Measurements from ENCODE around the gene PLA2G4F.

PLA2G4F gene

GRCh38 chr15:42163947-42164550 is 7.6 kb upstream of the PLA2G4F start:
- no peak for DNase-seq (ENCODE audit: low spot score)

DNA sequence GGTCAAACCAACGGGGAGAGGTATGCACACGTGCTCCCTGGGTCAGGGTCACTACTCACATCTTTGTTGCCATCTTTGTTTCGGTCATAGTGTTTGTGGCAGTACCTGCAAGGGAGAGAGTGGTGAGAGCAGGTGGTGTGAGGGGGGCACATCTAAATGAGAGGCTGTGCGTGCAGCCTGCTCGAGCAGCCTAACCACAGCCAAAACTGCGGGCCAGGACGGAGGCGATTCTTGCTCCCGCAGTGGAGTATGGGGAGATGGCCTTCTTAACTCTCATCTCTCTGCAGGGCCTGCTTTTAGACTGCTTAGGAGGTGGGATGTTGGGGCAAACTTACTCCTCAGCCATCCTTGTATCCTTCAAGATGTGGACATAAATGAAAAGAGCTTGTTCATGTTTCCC is 6.9 kb upstream of the PLA2G4F start:
- DNase-seq (ENCODE audit: low spot score) = no peak

- no peak for DNase-seq (ENCODE audit: low spot score)
Observed at GRCh38 chr15:42160136-42160535, 3.7 kb upstream of the PLA2G4F start.

DNA sequence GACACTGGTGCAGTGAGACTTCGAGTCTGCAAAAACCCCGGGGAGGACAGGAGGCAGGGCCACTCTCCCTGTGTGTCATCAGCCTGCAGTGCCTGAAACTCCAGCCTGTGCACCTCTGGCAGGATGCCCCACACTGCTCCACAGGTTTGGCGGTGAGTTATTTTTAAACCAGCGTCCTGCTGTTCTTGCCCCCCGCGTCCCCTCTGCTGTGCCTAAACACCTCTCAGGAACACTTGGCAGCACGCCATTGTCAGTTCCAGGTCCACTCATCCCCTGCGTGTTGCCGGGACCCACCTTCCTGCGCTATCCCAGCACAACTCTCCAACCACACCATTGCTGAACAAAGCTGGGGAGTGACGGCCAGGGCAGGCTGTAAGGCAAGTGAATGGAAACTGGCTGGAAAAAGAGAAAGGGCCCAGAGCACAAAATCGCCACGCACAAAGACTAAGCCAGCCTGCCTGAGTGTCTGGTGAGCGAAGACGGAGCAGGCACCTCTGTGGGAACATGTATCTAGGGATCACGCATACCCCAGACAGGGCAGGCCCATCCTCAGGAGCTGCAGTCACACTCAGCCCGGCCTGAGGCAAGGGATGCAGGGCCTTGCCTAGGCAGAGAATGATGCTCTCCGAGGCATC is 3.1 kb upstream of the PLA2G4F start:
- no peak for DNase-seq (ENCODE audit: low spot score)

DNA sequence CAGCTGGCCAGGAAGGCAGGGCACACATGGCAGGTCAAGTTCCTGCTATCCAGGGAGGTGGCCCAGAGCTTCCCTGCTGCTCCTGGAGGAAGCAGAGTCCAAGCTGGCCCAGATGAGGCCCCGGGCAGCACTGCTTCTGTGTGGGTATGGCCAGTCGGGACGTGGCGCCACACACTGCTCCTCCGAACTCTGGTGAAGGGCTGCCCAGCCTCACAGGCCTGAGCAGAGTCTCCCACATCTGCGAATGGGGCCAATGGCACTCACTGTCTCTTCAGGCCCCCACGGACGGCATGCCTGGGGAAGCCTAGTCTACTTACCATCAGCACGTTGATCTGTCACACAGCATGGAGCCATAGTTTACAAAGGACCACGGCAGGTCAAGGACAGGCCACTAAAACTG is 2.5 kb upstream of the PLA2G4F start:
- DNase-seq (ENCODE audit: low spot score) = no peak

GRCh38 chr15:42157981-42158765 is 1.7 kb upstream of the PLA2G4F start:
- no peak for DNase-seq (ENCODE audit: low spot score)

DNA sequence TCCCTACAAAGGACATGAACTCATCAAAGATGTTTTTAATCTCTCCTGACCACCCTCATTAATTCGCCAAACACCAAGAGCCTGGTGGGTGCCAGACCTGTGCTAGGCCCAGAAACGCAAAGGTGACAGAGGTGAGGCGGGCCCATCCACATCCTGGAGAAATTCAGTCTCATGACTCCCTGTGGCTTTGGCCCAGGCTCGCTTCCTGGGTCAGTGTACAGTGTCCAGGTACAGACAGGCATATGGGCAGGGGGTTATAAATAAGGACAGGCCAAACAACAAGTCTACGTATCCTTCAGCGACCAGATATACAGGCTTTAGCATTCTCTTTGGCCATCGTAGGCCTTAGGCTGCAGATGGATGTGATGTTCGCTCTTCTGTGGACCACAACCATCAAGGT is 945 bp upstream of the PLA2G4F start:
- DNase-seq (ENCODE audit: low spot score) = no peak

DNA sequence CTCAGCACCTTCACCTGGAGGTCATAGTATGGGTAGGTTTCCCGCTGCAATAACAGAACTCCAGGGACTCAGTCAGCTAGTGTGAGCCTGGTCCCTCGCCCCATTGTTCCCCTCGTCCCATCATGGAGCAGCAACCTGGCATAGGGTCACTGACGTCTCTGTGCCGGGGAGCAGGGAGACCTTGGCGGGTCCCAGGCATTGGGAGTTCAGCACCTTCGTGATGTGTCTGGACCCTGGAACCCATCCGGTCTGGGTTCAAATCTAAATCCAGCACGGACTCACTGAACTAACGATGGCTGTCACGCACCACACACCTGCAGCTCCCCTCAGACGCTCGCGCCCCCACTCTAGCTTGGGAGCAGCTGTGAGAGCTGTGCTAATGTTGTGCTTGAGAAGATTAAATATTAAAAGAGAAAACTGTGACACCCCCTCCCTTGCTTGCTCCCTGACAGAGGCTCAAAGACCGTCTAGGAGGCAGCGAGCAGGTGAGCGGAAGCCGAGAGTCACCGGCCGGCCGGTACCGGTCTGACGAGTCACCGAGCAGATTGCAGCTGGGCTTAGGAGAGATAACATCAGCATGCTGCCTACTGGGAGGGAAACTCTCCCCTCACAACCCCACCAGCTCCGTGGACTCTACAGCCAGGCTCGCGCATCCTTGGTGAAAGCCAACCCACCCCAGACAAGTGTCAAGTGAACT is 742 bp downstream of the PLA2G4F start:
- DNase-seq (ENCODE audit: low spot score) = no peak

DNA sequence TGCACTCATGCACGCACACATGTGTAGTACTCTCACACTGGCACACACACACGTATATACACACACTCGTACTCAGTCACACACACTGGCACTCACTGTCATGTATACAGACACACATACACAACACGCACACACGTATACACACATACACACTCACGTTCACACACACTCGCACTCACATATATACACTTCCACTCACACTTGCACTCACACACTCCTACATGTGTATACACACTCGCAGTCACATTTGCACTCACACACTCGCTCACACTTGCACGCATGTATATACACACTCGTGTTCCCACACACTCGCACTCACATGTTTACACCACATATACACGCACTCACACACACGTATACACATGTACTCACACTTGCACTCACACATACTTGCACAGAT is 1.5 kb downstream of the PLA2G4F start:
- DNase-seq (ENCODE audit: low spot score) = no peak

GRCh38 chr15:42154212-42154941 is 2.1 kb downstream of the PLA2G4F start:
- DNase-seq (ENCODE audit: low spot score) = no peak

DNA sequence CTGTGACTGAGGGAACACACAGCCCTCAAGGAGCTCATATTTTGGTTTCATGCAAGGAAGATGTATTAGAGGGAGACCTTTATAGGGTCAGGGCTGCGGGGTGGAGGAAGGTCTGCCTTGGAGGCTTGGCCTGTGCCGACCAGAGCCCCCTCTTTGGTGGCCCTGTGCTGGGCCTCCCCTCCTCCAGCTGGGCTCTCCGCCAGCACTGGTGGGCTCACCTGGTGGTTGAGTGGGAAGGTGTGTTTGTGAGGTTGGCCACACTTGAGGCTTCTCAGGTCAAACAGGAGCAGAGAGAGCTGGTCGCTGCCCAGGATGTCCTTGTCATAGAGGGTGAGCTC is 2.6 kb downstream of the PLA2G4F start:
- DNase-seq (ENCODE audit: low spot score) = no peak

DNA sequence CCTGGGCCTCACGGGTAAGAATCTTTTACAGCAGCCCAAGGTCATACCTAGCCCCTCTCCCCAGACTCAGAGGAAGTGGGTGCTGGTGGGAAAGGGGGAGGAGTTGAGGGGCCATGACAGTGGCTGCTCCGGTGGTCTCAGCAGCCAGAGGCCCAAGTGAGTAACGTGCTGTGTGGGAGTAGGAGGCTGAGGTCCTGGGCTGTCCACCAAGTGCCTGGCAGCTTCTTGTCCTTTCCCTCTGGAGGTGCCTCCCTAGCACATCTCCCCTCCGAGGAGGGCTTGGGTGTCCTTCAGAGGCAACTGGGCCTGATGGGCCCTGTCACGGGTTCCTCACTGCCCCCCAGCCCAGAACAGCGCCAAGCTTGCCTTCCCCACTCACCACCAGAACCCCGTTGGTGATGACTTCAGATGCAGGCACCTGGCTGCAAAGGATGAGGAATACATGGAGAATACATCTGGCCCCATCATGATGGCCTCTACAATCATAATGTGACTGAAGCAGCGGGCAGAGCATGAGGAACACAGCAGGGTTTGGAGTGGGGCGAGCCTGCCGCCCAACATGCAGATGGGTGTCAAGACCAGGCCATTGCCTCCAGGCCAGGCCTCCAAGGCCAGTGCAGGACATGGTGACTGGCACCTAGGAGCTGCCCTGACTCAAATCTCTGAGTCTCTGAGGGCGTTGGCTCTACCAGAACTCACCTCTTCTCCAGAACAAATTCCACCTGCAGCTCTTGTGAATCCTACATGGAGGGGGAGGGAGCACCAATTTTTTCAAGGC is 3.3 kb downstream of the PLA2G4F start:
- no peak for DNase-seq (ENCODE audit: low spot score)

DNA sequence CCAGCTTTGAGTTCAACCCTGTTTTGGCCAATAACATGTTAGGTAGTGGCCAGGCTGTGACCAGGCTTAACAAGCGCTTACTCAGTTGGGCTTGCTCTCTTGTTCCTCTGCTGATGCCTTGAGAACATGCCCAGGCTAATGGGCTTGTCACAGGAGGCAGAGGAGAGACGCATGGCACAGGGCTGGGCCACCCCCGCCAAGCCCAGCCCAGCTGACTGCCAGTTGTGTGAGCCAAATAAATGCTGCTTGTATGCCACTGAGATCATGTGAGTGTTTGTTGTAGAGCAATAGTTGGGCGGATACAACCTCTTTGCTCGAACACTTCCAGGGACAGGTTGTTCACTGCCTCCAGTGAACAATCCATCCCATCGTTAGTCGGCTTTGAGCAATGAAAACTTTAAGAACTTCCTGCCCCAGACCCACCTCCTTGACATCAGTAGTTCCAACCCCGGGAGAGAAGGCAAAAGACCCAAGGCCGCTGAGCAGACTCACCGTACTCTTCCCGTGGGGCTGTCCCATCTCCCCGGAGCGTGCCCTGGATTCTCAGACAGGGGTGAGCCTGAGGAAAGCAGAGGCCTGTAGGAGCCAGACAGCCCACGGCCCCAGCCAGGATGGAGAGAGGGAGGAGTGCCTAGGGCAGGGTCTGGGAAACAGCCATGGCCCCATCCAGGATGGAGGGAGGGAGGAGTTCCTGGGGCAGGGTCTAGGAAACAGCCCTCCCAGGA is 4.1 kb downstream of the PLA2G4F start:
- no peak for DNase-seq (ENCODE audit: low spot score)

- no peak for DNase-seq (ENCODE audit: low spot score)
Observed at GRCh38 chr15:42151736-42152135, 4.7 kb downstream of the PLA2G4F start.

GRCh38 chr15:42151141-42151561 is 5.3 kb downstream of the PLA2G4F start:
- DNase-seq (ENCODE audit: low spot score) = no peak

DNA sequence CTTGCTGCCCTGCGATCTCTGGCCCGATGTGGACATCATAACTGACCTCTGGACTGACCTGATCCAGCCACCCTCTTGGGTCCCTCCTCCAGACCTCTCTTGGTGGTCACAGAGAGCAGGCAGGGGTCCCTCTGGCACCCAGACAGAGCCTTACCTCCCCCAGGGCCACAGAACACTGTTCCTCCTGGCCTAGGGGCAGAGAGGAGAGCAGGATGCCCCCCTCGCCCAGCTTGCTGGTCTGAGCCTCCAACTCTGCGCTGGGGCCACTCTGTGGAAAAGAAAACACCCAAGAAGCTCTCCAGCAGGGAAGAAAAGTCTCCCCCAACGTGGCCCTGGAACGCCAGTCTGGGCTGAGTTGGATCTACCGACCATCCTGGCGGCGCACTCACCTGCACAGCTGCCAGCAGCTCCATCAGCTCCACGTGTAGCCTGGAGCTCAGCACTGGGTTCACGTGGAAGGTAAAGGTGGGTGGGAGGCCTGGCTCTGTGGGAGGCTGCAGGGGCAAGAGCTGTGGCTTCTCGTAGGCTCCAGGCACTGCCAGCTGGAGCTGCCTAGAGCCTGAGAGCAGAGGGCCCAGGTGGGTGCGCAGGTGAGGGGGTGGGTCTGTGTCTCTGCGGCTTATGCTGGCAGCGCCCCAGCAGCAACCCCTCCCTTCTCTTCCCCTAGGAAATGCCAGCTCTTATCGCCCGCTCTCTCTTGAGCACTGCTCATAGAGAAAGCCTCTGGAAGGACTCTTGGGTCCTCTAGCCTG is 6.0 kb downstream of the PLA2G4F start:
- DNase-seq (ENCODE audit: low spot score) = no peak

DNA sequence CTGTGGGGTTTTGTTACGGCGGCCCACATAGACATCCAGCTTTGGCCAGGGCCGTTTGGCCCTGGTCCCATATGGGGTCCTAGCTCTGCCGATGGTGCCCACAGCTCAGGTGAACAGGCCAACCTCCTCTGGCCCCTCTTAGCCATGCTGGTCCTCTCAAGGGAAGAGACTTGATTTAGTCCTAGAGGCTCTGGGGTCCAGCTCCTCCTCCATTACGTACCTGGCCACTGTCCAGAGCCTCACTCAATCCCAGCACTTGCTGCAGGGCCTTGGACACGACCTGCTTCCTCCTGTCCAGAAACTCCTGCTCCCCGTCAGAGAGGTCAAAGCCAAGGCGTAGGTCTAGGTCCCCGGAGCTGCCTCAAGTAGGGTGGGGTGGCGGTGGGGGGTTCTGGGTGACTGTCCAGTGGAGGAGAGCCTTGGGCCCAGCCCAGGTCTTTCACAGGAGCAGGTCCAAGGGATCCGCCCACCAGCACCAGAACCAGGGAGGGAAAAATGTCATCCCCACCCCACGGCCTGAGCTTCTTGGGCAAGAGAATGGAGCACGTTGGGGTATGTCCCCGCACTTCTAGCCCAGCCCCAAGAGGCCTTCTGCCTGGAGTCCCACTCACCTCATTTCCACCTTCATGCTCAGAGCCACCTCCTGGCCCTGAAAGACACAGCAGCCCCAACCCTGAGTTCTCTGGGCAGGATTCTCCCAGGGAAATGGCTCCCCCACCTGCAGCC is 6.8 kb downstream of the PLA2G4F start:
- no peak for DNase-seq (ENCODE audit: low spot score)

DNA sequence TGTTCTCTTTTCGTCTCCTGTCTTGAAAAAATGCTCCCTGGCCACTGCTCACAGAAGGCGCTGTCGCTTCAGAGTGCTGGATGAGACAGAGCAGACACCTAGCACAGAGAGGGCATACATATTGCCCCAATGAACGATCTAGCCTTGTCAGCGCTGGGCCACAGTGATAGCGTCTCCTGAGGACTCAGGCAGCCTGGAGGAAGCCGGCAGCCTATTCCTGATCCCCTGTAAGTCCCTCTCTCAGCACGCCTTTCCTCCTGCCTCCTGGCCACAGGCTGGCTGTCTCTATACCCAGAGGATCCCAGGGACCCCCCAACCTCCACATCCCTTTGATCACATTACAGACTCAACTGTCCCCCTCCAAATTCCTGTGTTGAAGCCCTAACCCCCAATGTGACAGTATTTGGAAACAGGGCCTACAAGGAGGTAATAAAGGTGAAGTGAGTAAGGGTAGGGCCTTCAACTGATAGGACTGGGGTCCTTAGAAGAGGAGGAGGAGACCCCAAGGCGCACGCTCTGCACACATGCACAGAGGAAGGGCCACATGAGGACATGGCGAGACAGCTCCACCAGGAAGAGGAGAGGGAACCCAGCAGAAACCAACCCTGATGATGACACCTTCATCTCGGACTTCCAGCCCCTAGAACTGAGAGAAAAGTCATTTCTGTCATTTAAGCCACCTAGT is 7.5 kb downstream of the PLA2G4F start:
- no peak for DNase-seq (ENCODE audit: low spot score)

GRCh38 chr15:42147431-42147735 is 9.1 kb downstream of the PLA2G4F start:
- DNase-seq (ENCODE audit: low spot score) = no peak
